ENCODE measurements around the gene COLQ. TPM values are rescaled to one million over a fixed set of nuclear protein-coding genes. Genes with fewer than 3 reads are reported as not detected.

The COLQ gene
- total RNA-seq, 1 experiment from 2014 or later = 0.44 TPM

DNA sequence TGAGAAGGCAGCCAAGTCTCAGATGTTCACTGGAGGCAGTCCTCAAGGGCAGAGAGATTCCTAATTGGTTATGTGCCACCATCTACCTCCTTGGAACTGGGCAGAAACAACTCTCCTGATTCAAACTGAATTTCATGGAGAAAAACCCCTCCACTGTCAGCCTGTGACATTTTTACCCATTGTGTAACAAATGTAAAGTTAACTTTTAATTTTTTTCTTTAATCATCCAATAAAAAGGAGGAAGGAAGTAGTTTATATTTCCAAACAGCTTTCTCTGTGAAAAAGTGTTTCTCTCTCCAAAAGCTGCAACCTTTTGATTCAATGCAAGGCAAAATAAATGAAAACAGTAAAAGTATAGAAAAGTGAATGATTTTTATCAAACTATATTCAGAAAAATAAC, 510 bp upstream of the COLQ start:
- Mint-ChIP-seq H3K4me3 (ENCODE audit: unreplicated experiment) (no peak overlapping the region), H3K4me1 (ENCODE audit: insufficient read depth, unreplicated experiment) (no peaks in the 10 kb centered on the region), H3K27ac (ENCODE audit: low read depth, unreplicated experiment) (no peak overlapping the region), H3K36me3 (ENCODE audit: insufficient read depth, unreplicated experiment) (no peaks in the 10 kb centered on the region), H3K9me3 (ENCODE audit: unreplicated experiment) (no peaks in the 10 kb centered on the region), H3K27me3 (ENCODE audit: insufficient read depth, unreplicated experiment) (no peaks in the 10 kb centered on the region)
- no peak for DNase-seq (ENCODE audit: unreplicated experiment)
- intact Hi-C loops (cut with micrococcal nuclease) = no loop called here
- no TSS peak for BruUV-seq (replicated peaks)
- CTCF ChIA-PET = no interaction called here
- POLR2A ChIA-PET = no interaction called here
- TF ChIP-seq, protein P1, sequence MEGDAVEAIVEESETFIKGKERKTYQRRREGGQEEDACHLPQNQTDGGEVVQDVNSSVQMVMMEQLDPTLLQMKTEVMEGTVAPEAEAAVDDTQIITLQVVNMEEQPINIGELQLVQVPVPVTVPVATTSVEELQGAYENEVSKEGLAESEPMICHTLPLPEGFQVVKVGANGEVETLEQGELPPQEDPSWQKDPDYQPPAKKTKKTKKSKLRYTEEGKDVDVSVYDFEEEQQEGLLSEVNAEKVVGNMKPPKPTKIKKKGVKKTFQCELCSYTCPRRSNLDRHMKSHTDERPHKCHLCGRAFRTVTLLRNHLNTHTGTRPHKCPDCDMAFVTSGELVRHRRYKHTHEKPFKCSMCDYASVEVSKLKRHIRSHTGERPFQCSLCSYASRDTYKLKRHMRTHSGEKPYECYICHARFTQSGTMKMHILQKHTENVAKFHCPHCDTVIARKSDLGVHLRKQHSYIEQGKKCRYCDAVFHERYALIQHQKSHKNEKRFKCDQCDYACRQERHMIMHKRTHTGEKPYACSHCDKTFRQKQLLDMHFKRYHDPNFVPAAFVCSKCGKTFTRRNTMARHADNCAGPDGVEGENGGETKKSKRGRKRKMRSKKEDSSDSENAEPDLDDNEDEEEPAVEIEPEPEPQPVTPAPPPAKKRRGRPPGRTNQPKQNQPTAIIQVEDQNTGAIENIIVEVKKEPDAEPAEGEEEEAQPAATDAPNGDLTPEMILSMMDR (IDR thresholded peaks at IDR 0.05; ENCODE audit: unreplicated experiment) = no peak

- H3K27me3 Mint-ChIP-seq (ENCODE audit: insufficient read depth, unreplicated experiment) = no peaks in the 10 kb centered on the region
- ChIA-PET CTCF (interaction anchor here (0.6 to 1.3 kb wide), 3 partner anchors 10 to 110 kb away, joined by 3 to 4 read pairs (median 4); no protein-coding TSS in a partner anchor), POLR2A (no interaction called here)
- no TSS peak for BruUV-seq (replicated peaks)
- TF ChIP-seq, protein P1 (IDR thresholded peaks at IDR 0.05; ENCODE audit: unreplicated experiment) = no peak
- no peaks in the 10 kb centered on the region for H3K9me3 Mint-ChIP-seq (ENCODE audit: unreplicated experiment)
- H3K4me3 Mint-ChIP-seq (ENCODE audit: unreplicated experiment) = no peak overlapping the region
- no peak overlapping the region for H3K27ac Mint-ChIP-seq (ENCODE audit: low read depth, unreplicated experiment)
- no peaks in the 10 kb centered on the region for H3K4me1 Mint-ChIP-seq (ENCODE audit: insufficient read depth, unreplicated experiment)
- DNase-seq (ENCODE audit: unreplicated experiment) = no peak
- no peaks in the 10 kb centered on the region for H3K36me3 Mint-ChIP-seq (ENCODE audit: insufficient read depth, unreplicated experiment)
- intact Hi-C loops (cut with micrococcal nuclease) = no loop called here
These were observed 518 bp downstream of the COLQ start for GRCh38 chr3:15520804-15521572.

DNA sequence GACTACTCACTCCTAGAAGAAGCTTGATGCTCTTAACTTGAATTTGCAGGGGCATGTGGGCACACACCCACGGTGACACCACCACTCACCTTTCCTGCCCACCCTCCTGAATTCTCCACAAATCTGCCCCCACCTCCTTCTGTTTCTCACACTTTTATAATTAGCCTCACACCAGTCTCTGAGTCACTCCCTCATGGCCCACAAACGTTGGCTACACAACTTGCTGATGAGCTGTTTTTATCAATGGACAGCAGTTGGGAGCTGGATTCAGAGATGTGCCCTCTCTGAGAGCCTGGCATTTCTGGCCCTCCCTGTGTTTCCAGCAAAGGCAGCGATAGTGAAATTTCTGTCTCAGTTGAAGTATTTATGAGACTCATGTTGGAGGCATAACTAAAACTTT, 1.3 kb downstream of the COLQ start:
- intact Hi-C loops (cut with micrococcal nuclease) = no loop called here
- DNase-seq (ENCODE audit: unreplicated experiment) = no peak
- Mint-ChIP-seq H3K4me3 (ENCODE audit: unreplicated experiment) (no peak overlapping the region), H3K27ac (ENCODE audit: low read depth, unreplicated experiment) (no peak overlapping the region), H3K27me3 (ENCODE audit: insufficient read depth, unreplicated experiment) (no peaks in the 10 kb centered on the region), H3K9me3 (ENCODE audit: unreplicated experiment) (no peaks in the 10 kb centered on the region), H3K4me1 (ENCODE audit: insufficient read depth, unreplicated experiment) (no peaks in the 10 kb centered on the region), H3K36me3 (ENCODE audit: insufficient read depth, unreplicated experiment) (no peaks in the 10 kb centered on the region)
- CTCF ChIA-PET = interaction anchor here (0.7 to 1.3 kb wide), 2 partner anchors 37 to 111 kb away, joined by 4 read pairs; no protein-coding TSS in a partner anchor
- TF ChIP-seq, protein P1 (IDR thresholded peaks at IDR 0.05; ENCODE audit: unreplicated experiment) = no peak
- no TSS peak for BruUV-seq (replicated peaks)
- POLR2A ChIA-PET = no interaction called here

- TF ChIP-seq, protein P1 (IDR thresholded peaks at IDR 0.05; ENCODE audit: unreplicated experiment) = no peak
- Mint-ChIP-seq H3K4me3 (ENCODE audit: unreplicated experiment) (no peak overlapping the region), H3K9me3 (ENCODE audit: unreplicated experiment) (no peaks in the 10 kb centered on the region), H3K4me1 (ENCODE audit: insufficient read depth, unreplicated experiment) (no peaks in the 10 kb centered on the region), H3K36me3 (ENCODE audit: insufficient read depth, unreplicated experiment) (no peaks in the 10 kb centered on the region), H3K27me3 (ENCODE audit: insufficient read depth, unreplicated experiment) (no peaks in the 10 kb centered on the region), H3K27ac (ENCODE audit: low read depth, unreplicated experiment) (no peak overlapping the region)
- no TSS peak for BruUV-seq (replicated peaks)
- ChIA-PET CTCF (interaction anchor here (0.9 kb wide), 1 partner anchor 8 kb away, joined by 3 read pairs; no protein-coding TSS in a partner anchor), POLR2A (no interaction called here)
- DNase-seq (ENCODE audit: unreplicated experiment) = no peak
- intact Hi-C loops (cut with micrococcal nuclease) = no loop called here
These were observed 2.4 kb downstream of the COLQ start for GRCh38 chr3:15519096-15519495.
